GM21825 (cell line): ENCODE measurements around the gene GGT6.

ENCODE experiments used
- ATAC-seq: cut with Tn5 transposase; IDR thresholded peaks from one replicate; pipeline ENCODE4 v1.9.1; 2021; ENCODE audit warnings: mild to moderate bottlenecking, moderate library complexity; ENCODE audit not compliant: unreplicated experiment

Gene GGT6

GRCh38 chr17:4527566-4528125 lies 32.7 kb downstream of the GGT6 start:
- no peak for ATAC-seq

GRCh38 chr17:4527134-4527533 lies 33.2 kb downstream of the GGT6 start:
- ATAC-seq: no peak

GRCh38 chr17:4525691-4526397 lies 34.5 kb downstream of the GGT6 start:
- no peak for ATAC-seq

GRCh38 chr17:4523946-4524345 lies 36.4 kb downstream of the GGT6 start:
- no peak for ATAC-seq

GRCh38 chr17:4522661-4523060 lies 37.7 kb downstream of the GGT6 start:
- ATAC-seq: no peak

- ATAC-seq: no peak
These were observed 39.3 kb downstream of the GGT6 start for GRCh38 chr17:4520894-4521600.

GRCh38 chr17:4520060-4520893 lies 40.1 kb downstream of the GGT6 start:
- ATAC-seq: no peak

GRCh38 chr17:4519361-4519788 lies 41.0 kb downstream of the GGT6 start:
- ATAC-seq: no peak

- ATAC-seq: no peak
These were observed 41.5 kb downstream of the GGT6 start for GRCh38 chr17:4518901-4519300.

- ATAC-seq: no peak
These were observed 43.6 kb downstream of the GGT6 start for GRCh38 chr17:4516735-4517134.

GRCh38 chr17:4515501-4515900 lies 44.9 kb downstream of the GGT6 start:
- ATAC-seq: no peak

- no peak for ATAC-seq
These were observed 45.6 kb downstream of the GGT6 start for GRCh38 chr17:4514779-4515178.

- no peak for ATAC-seq
These were observed 46.2 kb downstream of the GGT6 start for GRCh38 chr17:4514206-4514605.

- no peak for ATAC-seq
These were observed 47.0 kb downstream of the GGT6 start for GRCh38 chr17:4513113-4514032.

- no peak for ATAC-seq
These were observed 47.9 kb downstream of the GGT6 start for GRCh38 chr17:4512156-4513112.

GRCh38 chr17:4511199-4511932 lies 49.0 kb downstream of the GGT6 start:
- no peak for ATAC-seq

- ATAC-seq: no peak
These were observed 49.8 kb downstream of the GGT6 start for GRCh38 chr17:4510618-4510941.

- no peak for ATAC-seq
These were observed 50.3 kb downstream of the GGT6 start for GRCh38 chr17:4509923-4510617.
